ENCODE measurements around the gene L1CAM. TPM values are rescaled to one million over a fixed set of nuclear protein-coding genes. Genes with fewer than 3 reads are reported as not detected.

The L1CAM gene
- total and polyA plus RNA-seq, 2 of the 8 experiments (the other 6 are each of a cell fraction or from before 2014, with no cell fraction given), result 11.0 to 43.0 TPM

DNA sequence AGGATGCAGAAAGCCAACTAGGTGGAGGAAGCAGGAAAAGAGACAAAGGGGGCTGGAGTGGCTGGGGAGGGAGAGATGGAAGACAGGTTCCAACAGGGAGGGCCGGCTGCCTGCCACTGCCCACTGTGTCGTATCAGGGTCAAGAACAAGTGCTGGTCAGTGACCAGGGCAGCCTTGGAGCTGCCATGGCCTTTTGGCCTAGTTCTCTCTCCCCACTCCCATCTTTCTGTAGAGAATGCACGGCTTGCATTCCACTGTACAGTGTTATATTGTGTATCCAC, 11.9 kb downstream of the L1CAM start (continued):
- TF ChIP-seq CTBP2 (IDR thresholded peaks at IDR 0.05; ENCODE audit: borderline replicate concordance, insufficient read depth, insufficient read length, low read length) (no peak), RXRA (IDR thresholded peaks at IDR 0.05; ENCODE audit: insufficient read depth, low read depth, low read length) (no peak), BRCA1 (IDR thresholded peaks at IDR 0.05; ENCODE audit: low read depth, low read length) (no peak), TBP (IDR thresholded peaks at IDR 0.05; ENCODE audit: low read depth, low read length) (no peak), ZNF274 (IDR thresholded peaks at IDR 0.05; ENCODE audit: borderline replicate concordance, extremely low read depth, low read length) (no peak), CBX5 (IDR thresholded peaks at IDR 0.05; ENCODE audit: low read depth, low read length) (no peak), HDAC2 (IDR thresholded peaks at IDR 0.05; ENCODE audit: borderline replicate concordance in 1 of 2, low read depth in 2 of 2, low read length in 2 of 2) (no peak)
